Ectodermal cell (in vitro differentiated cells): ENCODE measurements around the gene REEP2.

ENCODE experiments used
- H3K27ac ChIP-seq: 2 replicates; pipeline ENCODE4 v1.7.0; 2013; ENCODE audit warnings: mild to moderate bottlenecking, low read depth, low read length; ENCODE audit not compliant: insufficient read depth, poor library complexity, severe bottlenecking
- H3K27me3 ChIP-seq: 2 replicates; pipeline ENCODE4 v1.7.0; 2013; ENCODE audit warnings: mild to moderate bottlenecking, low read length; ENCODE audit not compliant: insufficient read depth, control insufficient read depth, poor library complexity, severe bottlenecking
- H3K36me3 ChIP-seq: one replicate; pipeline ENCODE4 v1.7.0; 2013; ENCODE audit warnings: low read length; ENCODE audit not compliant: control insufficient read depth, insufficient read depth
- H3K4me1 ChIP-seq: one replicate; pipeline ENCODE4 v1.7.0; 2013; ENCODE audit warnings: low read length; ENCODE audit not compliant: control insufficient read depth, insufficient read depth
- H3K4me3 ChIP-seq: 2 replicates; pipeline ENCODE4 v1.7.0; 2013; ENCODE audit warnings: low read depth, low read length, control low read depth; ENCODE audit not compliant: insufficient read depth
- H3K9me3 ChIP-seq: 2 replicates; pipeline ENCODE4 v1.7.0; 2013; ENCODE audit warnings: mild to moderate bottlenecking, low read length, moderate library complexity; ENCODE audit not compliant: control insufficient read depth
- WGBS, 2 experiments: methylation state at CpG; one replicate each; pipeline ENCODE4 v1.1.7; 2013; ENCODE audit warnings: missing lambda C conversion rate in 2 of 2; 5-methylcytosine and 5-hydroxymethylcytosine counted together

Gene REEP2

DNA sequence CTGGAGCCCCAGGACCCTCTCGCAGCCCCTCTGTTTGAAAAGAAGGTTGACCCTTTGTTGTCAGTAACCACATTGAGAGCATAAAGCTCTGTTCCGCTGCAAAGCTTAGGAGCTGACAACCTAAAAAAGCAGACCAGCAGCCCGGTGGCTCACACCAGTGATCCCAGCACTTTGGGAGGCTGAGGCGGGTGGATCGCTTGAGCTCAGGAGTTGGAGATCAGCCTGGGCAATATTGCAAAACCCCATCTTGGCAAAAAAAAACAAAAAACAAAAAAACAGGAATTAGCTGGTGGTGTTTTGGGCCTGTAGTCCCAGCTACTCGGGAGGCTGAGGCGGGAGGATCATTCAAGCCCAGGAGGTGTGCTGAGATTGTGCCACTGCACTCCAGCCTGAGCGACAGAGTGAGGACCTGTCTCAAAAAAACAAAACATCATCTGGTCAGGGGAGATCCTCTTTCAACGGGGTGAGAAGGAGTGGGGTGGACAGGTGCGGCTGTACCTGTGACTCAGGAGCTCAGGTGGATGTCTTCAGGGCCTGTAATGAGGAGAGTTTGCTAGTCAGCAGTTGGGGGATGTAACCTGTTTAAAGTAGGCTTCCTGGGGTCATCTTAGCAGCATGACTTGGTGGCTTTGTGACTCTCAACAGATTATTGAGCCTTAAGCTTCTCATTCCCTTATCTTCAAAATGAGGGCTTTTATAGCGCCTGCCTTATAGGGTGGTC is 694 bp upstream of the REEP2 start:
- Histone ChIP-seq H3K27me3 (no peaks in the 10 kb centered on the region), H3K4me1 (peaks cover 28% of the 10 kb centered on the region), H3K27ac (peak overlapping the region; percentile 85), H3K36me3 (peaks cover 27% of the 10 kb centered on the region), H3K4me3 (peak overlapping the region; percentile 86), H3K9me3 (no peaks in the 10 kb centered on the region)
- 75% methylated on average over 11 of the region's 11 CpGs for WGBS, 2 experiments

DNA sequence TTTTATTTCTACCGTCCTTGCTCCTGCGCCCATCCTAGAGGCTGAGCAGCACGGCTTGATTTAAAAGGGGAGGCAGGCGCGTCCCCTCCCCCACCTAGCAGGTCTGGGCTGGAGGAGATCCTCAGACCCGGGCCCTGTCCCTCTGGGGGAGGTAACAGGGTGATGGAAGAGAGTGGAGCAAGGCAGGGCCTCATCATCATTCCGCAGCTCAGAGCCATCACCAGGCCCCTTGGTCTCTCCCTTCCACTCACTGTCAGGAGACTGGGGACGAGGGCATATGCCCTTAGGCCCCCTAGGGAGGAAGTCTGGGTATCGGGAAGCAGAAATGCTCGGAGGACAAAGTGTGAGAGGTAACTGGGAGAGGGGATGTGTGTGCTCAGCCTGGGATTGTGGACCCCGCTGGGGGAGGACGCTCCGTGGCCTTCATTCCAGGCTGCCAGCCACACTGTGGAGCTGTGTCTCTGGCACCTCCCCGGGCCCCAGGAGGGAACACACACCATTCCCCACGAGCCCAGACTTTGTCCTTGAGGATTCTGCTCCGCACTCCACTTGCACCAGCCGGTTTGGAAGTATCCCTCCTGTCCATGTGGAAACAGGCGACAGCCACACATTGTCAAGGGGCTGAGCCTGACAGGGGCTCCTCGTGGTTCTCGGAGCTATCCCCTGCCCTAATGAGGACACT is 761 bp downstream of the REEP2 start:
- WGBS, 2 experiments: 15 to 17% methylated on average over 20 of the region's 20 CpGs
- peak overlapping the region; percentile 70 for H3K27ac ChIP-seq
- no peaks in the 10 kb centered on the region for H3K9me3 ChIP-seq
- no peaks in the 10 kb centered on the region for H3K27me3 ChIP-seq
- H3K36me3 ChIP-seq: peaks cover 18% of the 10 kb centered on the region
- peak overlapping the region; percentile 86 for H3K4me3 ChIP-seq
- peaks cover 28% of the 10 kb centered on the region for H3K4me1 ChIP-seq

DNA sequence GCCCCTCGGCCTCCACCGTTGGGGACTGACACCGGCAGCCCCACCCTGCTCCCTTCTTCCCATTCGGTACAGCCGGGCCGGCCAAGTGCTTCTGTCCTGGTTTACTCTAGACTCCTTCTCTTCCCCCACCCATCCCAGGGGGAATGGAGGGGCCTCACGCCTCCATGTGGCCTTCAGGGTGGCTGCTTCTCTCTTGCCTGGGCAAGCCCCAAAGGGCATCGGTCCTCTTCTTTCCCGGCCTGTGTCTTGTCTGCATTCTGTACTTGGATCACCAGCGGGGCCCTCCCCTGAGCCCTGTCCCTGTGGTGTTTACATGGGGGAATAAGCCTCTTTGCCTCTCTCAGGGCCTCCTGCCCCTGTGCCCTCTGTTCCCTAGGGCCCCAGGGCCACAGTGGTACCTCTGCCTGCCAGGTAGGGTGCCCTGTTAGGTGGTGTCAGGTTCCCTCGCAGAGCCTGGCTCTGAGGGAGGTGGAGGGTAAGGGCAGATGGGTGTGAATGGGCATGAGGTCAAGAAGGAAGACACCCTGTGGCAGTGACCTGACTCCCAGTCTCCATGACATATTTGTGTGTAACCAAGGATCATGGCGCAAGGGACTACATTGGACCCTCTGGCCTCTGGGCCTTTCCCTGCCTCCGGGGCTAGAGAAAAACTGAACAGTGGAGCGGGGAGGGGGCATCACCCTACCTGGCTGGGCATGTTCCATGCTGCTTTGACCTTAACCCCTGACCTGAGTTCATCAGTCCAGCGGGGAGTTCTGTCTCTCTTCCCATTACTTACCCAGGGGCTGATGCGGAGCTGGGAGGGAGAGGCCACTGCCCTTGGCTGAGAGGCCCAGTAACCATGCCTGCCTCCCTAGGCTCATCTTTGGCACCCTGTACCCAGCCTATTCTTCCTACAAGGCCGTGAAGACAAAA is 1.6 kb downstream of the REEP2 start:
- Histone ChIP-seq H3K27ac (no peak overlapping the region), H3K4me3 (peak overlapping the region; percentile 86), H3K9me3 (no peaks in the 10 kb centered on the region), H3K27me3 (no peaks in the 10 kb centered on the region), H3K36me3 (peaks cover 11% of the 10 kb centered on the region), H3K4me1 (peaks cover 28% of the 10 kb centered on the region)
- 66 to 69% methylated on average over 16 to 17 of the region's 17 CpGs for WGBS, 2 experiments

DNA sequence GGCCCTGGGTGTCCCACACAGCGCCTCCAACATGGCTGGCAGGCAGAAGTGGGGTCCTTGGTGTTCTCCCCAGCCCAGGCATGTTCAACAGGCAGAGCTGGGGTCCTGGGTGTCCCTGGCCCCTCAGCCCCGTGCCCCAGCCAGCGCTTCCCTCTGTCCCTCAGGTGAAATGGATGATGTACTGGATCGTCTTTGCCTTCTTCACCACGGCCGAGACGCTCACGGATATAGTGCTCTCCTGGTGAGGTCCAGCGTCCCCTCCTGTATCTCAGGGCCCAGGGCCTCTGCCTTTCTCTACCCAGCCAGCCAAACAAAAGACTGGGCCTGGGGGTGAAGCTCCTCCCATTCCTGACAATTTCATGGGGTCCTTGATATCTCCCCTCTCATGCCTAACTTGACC is 2.4 kb downstream of the REEP2 start:
- no peaks in the 10 kb centered on the region for H3K27me3 ChIP-seq
- H3K27ac ChIP-seq: no peak overlapping the region
- no peak overlapping the region for H3K4me3 ChIP-seq
- WGBS, 2 experiments: 87 to 91% methylated on average over 9 of the region's 9 CpGs
- H3K36me3 ChIP-seq: peaks cover 3% of the 10 kb centered on the region
- peaks cover 28% of the 10 kb centered on the region for H3K4me1 ChIP-seq
- H3K9me3 ChIP-seq: no peaks in the 10 kb centered on the region

DNA sequence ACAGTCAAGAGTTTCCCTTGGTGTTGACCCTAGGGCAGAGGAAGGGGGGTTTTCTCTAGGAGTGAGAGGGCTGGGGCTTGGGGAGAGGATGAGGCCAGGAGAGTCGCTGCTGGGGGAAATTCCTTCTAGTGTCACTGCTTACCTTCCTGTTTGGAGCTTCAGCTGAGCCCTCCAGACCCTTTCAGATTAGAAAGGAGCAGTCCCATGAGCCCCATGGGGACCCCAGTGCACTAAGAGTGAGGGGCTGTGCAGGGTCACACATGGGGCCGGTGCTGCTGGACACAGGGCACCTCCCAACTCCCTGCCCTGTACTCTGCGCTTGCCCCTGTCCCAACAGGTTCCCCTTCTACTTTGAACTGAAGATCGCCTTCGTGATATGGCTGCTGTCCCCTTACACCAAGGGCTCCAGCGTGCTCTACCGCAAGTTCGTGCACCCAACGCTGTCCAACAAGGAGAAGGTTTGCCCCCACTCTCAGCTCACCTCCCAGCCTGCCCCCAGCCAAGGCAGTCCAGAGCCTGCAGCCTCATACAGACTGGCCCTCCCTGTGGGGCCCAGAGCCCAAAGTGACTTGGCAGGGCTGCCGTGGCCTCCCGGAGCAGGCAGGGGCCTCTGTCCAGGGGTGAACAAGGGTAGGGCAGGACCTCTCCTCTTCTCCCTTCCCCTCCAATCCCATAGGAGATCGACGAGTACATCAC is 5.4 kb downstream of the REEP2 start:
- no peaks in the 10 kb centered on the region for H3K36me3 ChIP-seq
- 96 to 97% methylated on average over 13 of the region's 13 CpGs for WGBS, 2 experiments
- no peaks in the 10 kb centered on the region for H3K9me3 ChIP-seq
- no peak overlapping the region for H3K4me3 ChIP-seq
- H3K27me3 ChIP-seq: no peaks in the 10 kb centered on the region
- peaks cover 26% of the 10 kb centered on the region for H3K4me1 ChIP-seq
- no peak overlapping the region for H3K27ac ChIP-seq

DNA sequence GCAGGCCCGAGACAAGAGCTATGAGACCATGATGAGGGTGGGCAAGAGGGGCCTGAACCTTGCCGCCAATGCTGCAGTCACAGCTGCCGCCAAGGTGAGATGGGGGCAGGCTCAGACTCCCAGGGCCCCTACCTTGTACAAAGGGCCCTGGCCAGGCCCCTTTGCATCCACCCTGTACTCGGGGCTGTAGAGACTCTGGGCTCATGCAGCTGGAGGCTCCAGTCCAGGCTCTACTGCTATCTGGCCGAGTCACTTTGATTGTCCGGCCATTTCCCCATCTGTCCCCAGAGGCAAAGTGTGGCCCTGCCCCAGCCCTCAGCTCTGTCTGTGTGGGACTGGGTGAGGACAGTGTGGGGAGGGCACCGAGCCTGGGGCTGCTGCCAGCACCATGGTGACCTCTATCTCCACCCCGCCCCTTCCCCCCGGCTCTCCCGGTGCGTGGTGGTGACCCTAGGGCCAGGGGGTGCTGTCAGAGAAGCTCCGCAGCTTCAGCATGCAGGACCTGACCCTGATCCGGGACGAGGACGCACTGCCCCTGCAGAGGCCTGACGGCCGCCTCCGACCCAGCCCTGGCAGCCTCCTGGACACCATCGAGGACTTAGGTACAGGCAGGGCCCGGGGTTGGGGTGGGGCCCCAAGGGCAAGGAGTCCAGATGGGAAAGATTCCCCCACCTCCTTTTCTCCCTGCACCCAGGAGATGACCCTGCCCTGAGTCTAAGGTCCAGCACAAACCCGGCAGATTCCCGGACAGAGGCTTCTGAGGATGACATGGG is 6.1 kb downstream of the REEP2 start:
- H3K4me3 ChIP-seq: no peak overlapping the region
- no peaks in the 10 kb centered on the region for H3K9me3 ChIP-seq
- WGBS, 2 experiments: 93 to 95% methylated on average over 22 of the region's 22 CpGs
- H3K36me3 ChIP-seq: no peaks in the 10 kb centered on the region
- H3K4me1 ChIP-seq: peaks cover 28% of the 10 kb centered on the region
- H3K27me3 ChIP-seq: no peaks in the 10 kb centered on the region
- H3K27ac ChIP-seq: no peak overlapping the region

DNA sequence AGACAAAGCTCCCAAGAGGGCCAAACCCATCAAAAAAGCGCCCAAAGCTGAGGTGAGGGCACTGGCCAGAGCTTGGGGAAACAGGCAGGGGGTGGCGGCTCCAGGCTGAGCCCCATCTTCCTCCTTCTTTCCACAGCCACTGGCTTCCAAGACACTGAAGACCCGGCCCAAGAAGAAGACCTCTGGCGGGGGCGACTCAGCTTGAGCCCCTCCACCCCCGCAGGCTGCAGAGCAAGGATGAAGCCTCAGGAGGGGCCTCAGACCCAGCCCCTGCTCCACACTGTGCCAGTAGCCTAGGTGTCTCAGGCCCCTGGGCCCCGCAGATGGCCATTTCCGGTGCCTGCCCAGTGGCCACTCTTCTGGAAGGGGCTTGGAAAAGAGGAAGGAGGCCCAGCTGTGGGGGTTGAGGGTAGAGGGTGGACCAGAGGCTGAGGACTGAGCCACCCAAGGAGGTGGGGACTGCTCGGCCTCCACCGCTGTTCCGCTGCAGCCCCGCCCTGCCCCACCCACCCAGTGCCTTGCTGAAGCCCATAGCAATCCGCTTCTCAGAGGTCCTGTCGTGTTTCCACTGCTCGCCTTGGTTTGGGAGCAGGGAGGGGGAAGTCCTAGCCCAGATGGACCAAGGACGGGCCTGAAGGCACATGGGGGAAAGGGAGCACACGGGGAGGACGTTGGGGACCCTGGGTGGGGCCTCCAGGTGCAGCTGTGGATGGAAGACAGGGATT is 6.9 kb downstream of the REEP2 start:
- H3K4me3 ChIP-seq: no peak overlapping the region
- no peaks in the 10 kb centered on the region for H3K27me3 ChIP-seq
- H3K36me3 ChIP-seq: no peaks in the 10 kb centered on the region
- WGBS, 2 experiments: 89 to 90% methylated on average over 18 of the region's 18 CpGs
- no peaks in the 10 kb centered on the region for H3K9me3 ChIP-seq
- no peak overlapping the region for H3K27ac ChIP-seq
- peaks cover 21% of the 10 kb centered on the region for H3K4me1 ChIP-seq

DNA sequence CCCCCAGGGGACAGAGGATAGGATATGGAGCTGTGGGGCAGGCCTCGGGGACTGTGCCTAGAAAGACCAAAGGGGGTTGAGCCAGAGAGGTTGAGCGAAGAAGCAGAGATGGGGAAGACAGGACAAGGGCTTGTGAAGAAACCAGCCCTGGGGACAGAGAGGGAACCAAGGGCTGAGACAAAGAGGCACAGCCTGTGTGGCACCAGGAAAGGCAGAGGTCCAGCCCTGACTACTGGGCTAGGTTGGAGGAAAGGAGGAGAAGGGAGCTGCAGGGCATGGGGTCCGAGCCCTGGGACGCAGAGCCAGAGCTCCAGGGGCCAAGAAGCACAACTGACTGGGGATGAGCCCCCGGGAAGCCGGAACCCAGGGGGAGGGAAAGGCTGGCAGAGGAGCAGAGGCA is 9.2 kb downstream of the REEP2 start:
- Histone ChIP-seq H3K9me3 (no peaks in the 10 kb centered on the region), H3K4me3 (no peak overlapping the region), H3K4me1 (peaks cover 18% of the 10 kb centered on the region), H3K27ac (no peak overlapping the region), H3K27me3 (no peaks in the 10 kb centered on the region), H3K36me3 (no peaks in the 10 kb centered on the region)
- WGBS, 2 experiments: 93 to 95% methylated on average over 6 of the region's 6 CpGs
